Camera-type eye (tissue), 1 donor: Measurements from ENCODE around the gene DNAL4. TPM values are rescaled to one million over a fixed set of nuclear protein-coding genes. Genes with fewer than 3 reads are reported as not detected.

Source experiments
- total RNA-seq: library from RNA; depleted of rRNA; stranded (reverse); fragments of >200 nt; gene quantifications from one replicate; pipeline ENCODE4 v1.2.3, GENCODE V29; 2014

Gene DNAL4
- 25.4 TPM for total RNA-seq

GRCh38 chr22:38793721-38794466, at the start of gene DNAL4:
Gene DNAL4, minus strand, starts transcription at chr22:38794143. Its CDS starts 11,412 bp downstream, at chr22:38782731.

DNA sequence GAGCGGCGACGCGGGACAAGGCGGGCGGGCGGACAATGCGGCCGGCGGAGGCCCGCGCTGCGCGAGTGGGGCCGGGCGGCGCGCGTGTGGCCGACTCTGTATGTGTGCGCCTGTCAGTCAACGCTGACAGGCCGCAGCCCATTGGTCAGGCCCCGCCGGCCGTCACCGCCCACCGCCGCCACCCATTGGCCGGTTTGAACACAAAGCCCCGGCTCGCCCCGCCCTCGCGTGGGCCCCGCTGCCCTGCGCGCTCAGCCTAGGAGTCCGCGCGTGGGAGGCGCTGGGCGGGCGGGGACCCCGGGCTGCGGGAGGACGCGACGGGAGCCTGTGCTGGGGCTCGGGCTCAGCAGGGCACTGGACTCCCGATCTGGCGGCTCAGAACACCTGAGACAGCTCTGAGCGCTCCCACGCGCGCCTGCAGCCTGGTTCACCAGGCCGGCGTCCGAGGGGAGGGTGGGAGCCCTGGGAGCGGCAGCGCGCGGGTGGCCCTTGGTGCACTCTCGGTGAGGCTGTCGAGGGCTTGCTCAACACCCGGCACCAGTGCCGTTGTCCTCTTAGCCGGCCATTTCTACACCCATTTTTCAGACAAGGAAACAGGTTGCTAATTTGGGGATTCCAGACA, 37.9 kb downstream of the DNAL4 start, which contains the start of gene SUN2:
Gene SUN2 (minus strand): TSS at position 88 of the 622 bp plus-strand sequence. CDS start 3,370 bp downstream, outside the sequence.

Other genes starting within 250 kb of the DNAL4 start
- 6.5 TPM for gene DMC1, start 224.0 kb downstream of the DNAL4 start, total RNA-seq
- 23.3 TPM for gene FAM227A, start 137.8 kb downstream of the DNAL4 start, total RNA-seq
- 23.1 TPM for gene CBY1, start 137.5 kb downstream of the DNAL4 start, total RNA-seq
- 40.1 TPM for gene TOMM22, start 112.2 kb downstream of the DNAL4 start, total RNA-seq
- 42.9 TPM for gene JOSD1, start 93.2 kb downstream of the DNAL4 start, total RNA-seq
- gene GTPBP1, start 88.2 kb downstream of the DNAL4 start, total RNA-seq = 79.7 TPM
- gene SUN2, start 38.1 kb downstream of the DNAL4 start, total RNA-seq = 118 TPM
- 17.3 TPM for gene NPTXR, start 49.9 kb upstream of the DNAL4 start, total RNA-seq
- gene CBX6, start 78.1 kb upstream of the DNAL4 start, total RNA-seq = 43.9 TPM
- 5.4 TPM for gene APOBEC3A, start 163.5 kb upstream of the DNAL4 start, total RNA-seq
- 1.8 TPM for gene APOBEC3B, start 188.2 kb upstream of the DNAL4 start, total RNA-seq
- 4.5 TPM for gene APOBEC3C, start 220.1 kb upstream of the DNAL4 start, total RNA-seq
- 0.49 TPM for gene APOBEC3D, start 227.0 kb upstream of the DNAL4 start, total RNA-seq
- gene APOBEC3F, start 246.7 kb upstream of the DNAL4 start, total RNA-seq = 2.4 TPM